Rectal smooth muscle tissue (tissue), 1 donor: ENCODE data around the gene SLC7A8.

Experiments used
- H3K27ac ChIP-seq: one replicate; pipeline ENCODE4 v1.7.0; 2013; ENCODE audit warnings: low read depth, low read length, inconsistent platforms
- H3K27me3 ChIP-seq: one replicate; pipeline ENCODE4 v1.7.0; 2013; ENCODE audit warnings: low read length; ENCODE audit not compliant: control insufficient read depth, insufficient read depth
- H3K36me3 ChIP-seq: one replicate; pipeline ENCODE4 v1.7.0; 2013; ENCODE audit warnings: low read length; ENCODE audit not compliant: control insufficient read depth, insufficient read depth
- H3K4me1 ChIP-seq: one replicate; pipeline ENCODE4 v1.7.0; 2013; ENCODE audit warnings: low read length; ENCODE audit not compliant: control insufficient read depth, insufficient read depth
- H3K4me3 ChIP-seq: one replicate; pipeline ENCODE4 v1.7.0; 2013; ENCODE audit warnings: low read length
- H3K9ac ChIP-seq: one replicate; pipeline ENCODE4 v1.7.0; 2013; ENCODE audit warnings: low read length

SLC7A8 gene

GRCh38 chr14:23101213-23101970 lies 82.1 kb downstream of the SLC7A8 start:
- Histone ChIP-seq H3K36me3 (peaks cover 11% of the 10 kb centered on the region), H3K27me3 (no peaks in the 10 kb centered on the region), H3K4me3 (no peak overlapping the region), H3K4me1 (peaks cover 10% of the 10 kb centered on the region), H3K9ac (no peak overlapping the region), H3K27ac (no peak overlapping the region)

DNA sequence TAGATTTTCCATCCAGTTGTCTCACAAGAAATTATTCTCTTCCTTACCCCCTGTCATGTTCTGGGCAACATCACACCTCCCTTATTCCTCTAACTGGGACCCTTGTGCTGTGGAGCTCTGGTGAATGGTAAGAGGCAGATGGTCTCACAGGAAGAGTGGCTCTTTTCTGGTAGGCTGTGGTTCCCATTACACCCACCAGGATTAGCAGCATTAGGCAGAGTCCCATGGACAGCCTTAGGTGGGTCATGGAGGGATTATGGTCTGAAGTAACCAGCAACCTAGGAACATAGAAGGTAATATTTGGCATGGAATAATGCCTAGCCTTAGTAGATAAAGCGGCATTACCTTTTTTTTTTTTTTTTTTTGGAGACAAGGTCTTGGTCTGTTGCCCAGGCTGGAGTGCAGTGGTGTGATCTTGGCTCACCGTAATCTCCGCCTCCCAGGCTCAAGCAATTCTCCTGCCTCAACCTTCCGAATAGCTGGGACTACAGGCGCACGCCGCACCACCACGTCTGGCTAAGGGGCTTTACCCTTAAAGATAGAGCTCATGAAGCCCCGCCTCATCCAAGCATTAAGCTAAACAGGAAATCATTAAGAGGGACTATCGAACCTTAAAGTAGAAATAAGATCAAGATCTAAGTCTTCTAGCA lies 84.1 kb downstream of the SLC7A8 start:
- peaks cover 10% of the 10 kb centered on the region for H3K4me1 ChIP-seq
- H3K27me3 ChIP-seq, result no peaks in the 10 kb centered on the region
- peaks cover 11% of the 10 kb centered on the region for H3K36me3 ChIP-seq
- H3K4me3 ChIP-seq, result no peak overlapping the region
- no peak overlapping the region for H3K27ac ChIP-seq
- no peak overlapping the region for H3K9ac ChIP-seq

- peaks cover 22% of the 10 kb centered on the region for H3K4me1 ChIP-seq
- H3K27me3 ChIP-seq, result no peaks in the 10 kb centered on the region
- no peak overlapping the region for H3K4me3 ChIP-seq
- H3K27ac ChIP-seq, result no peak overlapping the region
- peaks cover 11% of the 10 kb centered on the region for H3K36me3 ChIP-seq
- H3K9ac ChIP-seq, result no peak overlapping the region
These were observed 85.7 kb downstream of the SLC7A8 start for GRCh38 chr14:23097786-23098185.

- peak within 1 kb of the TSS; percentile 100 for H3K27ac ChIP-seq
- peaks cover 22% of the 10 kb centered on the region for H3K4me1 ChIP-seq
- H3K9ac ChIP-seq, result peak within 1 kb of the TSS; percentile 97
These were observed 88.0 kb downstream of the SLC7A8 start, which contains the start of gene C14orf119 for GRCh38 chr14:23095196-23096108. TSS of gene C14orf119 (plus strand) at chr14:23095505. CDS start at chr14:23097659, 2,154 bp downstream.

DNA sequence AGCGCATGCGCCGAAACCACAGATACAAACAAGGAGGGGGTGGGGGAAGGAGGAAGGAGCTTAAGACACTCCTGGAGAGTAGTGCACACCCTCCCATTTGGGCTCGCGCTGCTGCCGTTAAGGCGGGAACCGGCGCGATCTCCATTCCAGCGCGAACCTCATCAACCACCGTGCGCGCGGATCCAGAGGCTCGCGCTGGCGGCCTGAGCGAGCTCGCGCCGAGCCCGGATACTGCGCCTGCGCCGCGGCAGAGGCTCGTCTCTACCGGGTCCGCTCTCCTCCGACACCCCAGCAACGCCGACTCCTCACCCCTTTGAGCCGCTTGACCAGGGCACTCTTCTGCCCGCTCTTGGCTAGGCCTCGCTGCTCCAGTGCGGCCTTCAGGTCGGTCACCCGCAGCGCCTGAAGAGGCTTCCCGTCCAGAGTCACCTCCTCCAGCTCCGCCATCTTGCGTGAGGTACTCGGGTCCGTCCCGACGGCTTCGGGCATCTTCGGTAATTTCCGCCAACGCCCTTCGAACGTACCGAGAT lies 88.7 kb downstream of the SLC7A8 start, which contains the start of gene ACIN1:
Gene ACIN1 (minus strand): TSS at position 471 of the 530 bp plus-strand sequence. CDS start 24 bp downstream, at position 447.
- H3K27me3 ChIP-seq, result no peaks in the 10 kb centered on the region
- peak within 1 kb of the TSS; percentile 100 for H3K4me3 ChIP-seq
- peak within 1 kb of the TSS; percentile 97 for H3K9ac ChIP-seq
- H3K36me3 ChIP-seq, result peaks cover 25% of the 10 kb centered on the region
- H3K27ac ChIP-seq, result peak within 1 kb of the TSS; percentile 100
- H3K4me1 ChIP-seq, result peaks cover 22% of the 10 kb centered on the region

More at GRCh38 chr14:23095196-23096108, 88.0 kb downstream of the SLC7A8 start, which contains the start of gene C14orf119:
- Histone ChIP-seq H3K36me3 (peaks cover 18% of the 10 kb centered on the region), H3K4me3 (peak within 1 kb of the TSS; percentile 100), H3K27me3 (no peaks in the 10 kb centered on the region)

- Histone ChIP-seq H3K36me3 (peaks cover 28% of the 10 kb centered on the region), H3K9ac (peak overlapping the region; percentile 97), H3K4me3 (peak overlapping the region; percentile 100), H3K4me1 (peaks cover 22% of the 10 kb centered on the region), H3K27me3 (no peaks in the 10 kb centered on the region), H3K27ac (peak overlapping the region; percentile 100)
These were observed 89.3 kb downstream of the SLC7A8 start for GRCh38 chr14:23093991-23094665.

DNA sequence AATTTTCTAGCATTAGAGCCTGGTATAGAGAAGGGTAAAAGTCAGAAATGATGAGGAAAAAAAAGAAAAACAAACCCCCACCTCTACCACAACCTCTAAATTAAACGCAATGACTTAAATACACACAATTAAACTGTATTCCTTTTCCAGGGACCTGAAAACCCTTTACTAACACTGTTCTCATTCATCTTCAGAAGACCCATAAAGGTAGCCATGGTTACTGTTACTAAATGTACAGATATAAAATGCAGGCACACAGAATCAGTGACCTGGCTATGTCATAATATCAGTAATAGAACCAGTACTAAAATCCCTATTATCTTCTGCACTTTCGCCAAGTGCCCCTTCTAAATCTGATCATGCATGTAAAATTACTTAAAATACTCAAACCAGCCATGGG lies 89.9 kb downstream of the SLC7A8 start:
- H3K27ac ChIP-seq, result no peak overlapping the region
- H3K9ac ChIP-seq, result no peak overlapping the region
- H3K4me3 ChIP-seq, result peak overlapping the region; percentile 100
- H3K36me3 ChIP-seq, result peaks cover 27% of the 10 kb centered on the region
- peaks cover 22% of the 10 kb centered on the region for H3K4me1 ChIP-seq
- no peaks in the 10 kb centered on the region for H3K27me3 ChIP-seq

DNA sequence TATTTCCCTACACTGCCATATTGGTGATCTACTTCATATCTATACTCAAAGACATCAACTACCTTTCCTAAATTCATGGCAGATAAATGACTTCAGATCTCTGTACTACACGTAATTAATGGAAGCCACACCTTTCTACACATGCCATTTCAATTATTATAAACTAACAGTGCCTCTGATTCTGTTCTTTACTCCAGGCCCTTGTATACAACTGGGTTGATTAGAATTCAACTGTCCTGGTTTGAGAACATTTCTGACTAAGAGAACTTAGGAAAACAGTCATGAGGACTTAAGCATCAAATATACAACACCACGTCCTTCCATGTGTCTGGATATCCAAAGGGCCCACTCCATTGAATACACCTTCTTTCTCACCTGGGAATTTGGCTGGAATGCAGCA lies 90.4 kb downstream of the SLC7A8 start:
- H3K4me3 ChIP-seq, result no peak overlapping the region
- H3K4me1 ChIP-seq, result peaks cover 22% of the 10 kb centered on the region
- no peak overlapping the region for H3K27ac ChIP-seq
- peaks cover 26% of the 10 kb centered on the region for H3K36me3 ChIP-seq
- no peaks in the 10 kb centered on the region for H3K27me3 ChIP-seq
- no peak overlapping the region for H3K9ac ChIP-seq

- Histone ChIP-seq H3K27me3 (no peaks in the 10 kb centered on the region), H3K9ac (no peak overlapping the region), H3K27ac (no peak overlapping the region), H3K36me3 (peaks cover 30% of the 10 kb centered on the region), H3K4me3 (no peak overlapping the region), H3K4me1 (peaks cover 13% of the 10 kb centered on the region)
These were observed 91.9 kb downstream of the SLC7A8 start for GRCh38 chr14:23091294-23092225.

DNA sequence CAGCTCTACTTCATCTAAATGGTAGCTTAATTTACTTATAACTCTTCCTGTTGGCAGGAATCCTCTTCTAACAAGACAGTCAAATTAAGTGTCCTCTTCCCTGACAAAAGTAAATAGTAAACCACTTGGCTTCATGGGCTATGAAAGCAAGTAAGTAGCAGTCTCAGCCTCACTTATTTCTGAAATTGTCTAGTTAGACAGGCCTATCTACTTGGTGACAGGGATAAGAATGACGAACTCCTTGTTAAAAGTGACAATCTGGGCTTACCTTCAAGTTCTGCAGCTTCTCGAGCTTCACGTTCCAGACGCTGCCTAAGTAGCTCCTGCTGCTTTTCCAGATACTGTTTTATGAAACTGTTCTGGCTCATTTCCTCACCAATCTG lies 93.2 kb downstream of the SLC7A8 start:
- no peak overlapping the region for H3K4me3 ChIP-seq
- peaks cover 37% of the 10 kb centered on the region for H3K36me3 ChIP-seq
- H3K4me1 ChIP-seq, result peaks cover 12% of the 10 kb centered on the region
- H3K27me3 ChIP-seq, result no peaks in the 10 kb centered on the region
- H3K9ac ChIP-seq, result no peak overlapping the region
- H3K27ac ChIP-seq, result no peak overlapping the region
